NCI-H187 (cell line): ENCODE results near the gene GLT6D1.

Experiments
- DNase-seq, 2 experiments: peaks; one replicate each; lab custom pipeline; 2025; lab: John Stamatoyannopoulos, UW

The GLT6D1 gene

DNA sequence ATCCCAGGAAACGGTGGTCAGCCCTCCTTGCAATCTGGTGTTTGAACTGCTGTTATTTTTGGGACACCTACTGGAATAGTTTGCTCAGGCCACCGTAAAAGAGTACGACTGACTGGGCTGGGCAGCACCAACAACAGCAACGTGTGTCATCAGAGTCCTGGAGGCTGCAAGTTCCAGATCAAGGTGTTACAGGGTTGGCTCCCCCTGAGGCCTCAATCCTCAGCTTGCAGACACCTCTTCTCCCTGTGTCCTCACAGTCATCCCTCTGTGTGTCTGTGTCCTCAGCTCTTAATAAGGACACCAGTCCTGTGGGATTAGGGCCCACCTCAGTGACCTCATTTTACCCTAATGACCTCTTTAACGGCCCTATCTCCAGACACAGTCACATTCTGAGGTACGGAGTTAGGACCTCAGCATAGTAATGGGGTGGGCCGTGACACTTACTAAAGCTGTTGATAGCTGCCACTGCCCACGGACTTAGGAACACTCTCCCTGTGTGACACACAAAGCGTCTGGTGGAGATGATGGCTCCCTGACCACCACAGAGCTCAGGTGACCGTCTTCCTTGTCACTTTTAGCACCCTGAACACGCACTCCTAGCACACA lies 16.8 kb downstream of the GLT6D1 start:
- DNase-seq: no peak

GRCh38 chr9:135620558-135620957 lies 18.8 kb downstream of the GLT6D1 start:
- no peak for DNase-seq

GRCh38 chr9:135619599-135619886 lies 19.8 kb downstream of the GLT6D1 start:
- DNase-seq: no peak

DNA sequence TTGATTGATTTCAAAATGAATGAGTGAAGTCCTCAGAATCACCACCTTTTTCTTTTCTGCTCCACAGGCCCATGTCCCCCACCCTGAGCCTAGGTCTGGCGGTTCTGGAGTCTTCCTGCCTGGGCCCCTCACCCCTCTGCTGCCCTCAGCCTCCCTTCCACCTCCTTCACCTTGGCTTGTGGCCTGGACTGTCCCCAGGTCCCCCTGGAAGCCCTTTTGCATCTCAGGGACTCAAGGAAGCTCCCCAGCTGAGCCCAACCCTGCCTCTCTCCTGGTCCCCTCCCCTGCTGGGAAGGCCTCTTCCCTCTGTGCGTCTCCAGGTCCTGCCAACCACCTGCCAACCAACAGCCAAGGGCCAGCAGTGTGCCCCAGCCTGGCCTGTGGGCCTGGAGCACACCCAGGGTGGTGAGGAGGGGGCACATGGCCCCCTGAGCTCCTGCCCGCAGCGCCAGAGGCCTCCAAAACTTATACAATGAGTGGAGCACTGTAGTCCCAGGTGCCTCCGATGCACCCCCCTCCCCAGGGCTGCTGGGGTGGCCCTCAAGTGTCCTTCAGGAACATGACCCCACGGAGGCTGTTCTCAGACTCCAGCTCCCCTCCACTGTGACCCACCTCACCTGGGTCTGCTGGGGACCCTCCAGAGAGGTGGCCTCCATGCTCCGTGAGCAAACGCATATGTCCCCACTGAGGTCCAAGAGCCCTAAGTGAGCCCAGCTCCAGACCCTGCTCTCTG lies 20.3 kb downstream of the GLT6D1 start:
- DNase-seq: no peak

DNA sequence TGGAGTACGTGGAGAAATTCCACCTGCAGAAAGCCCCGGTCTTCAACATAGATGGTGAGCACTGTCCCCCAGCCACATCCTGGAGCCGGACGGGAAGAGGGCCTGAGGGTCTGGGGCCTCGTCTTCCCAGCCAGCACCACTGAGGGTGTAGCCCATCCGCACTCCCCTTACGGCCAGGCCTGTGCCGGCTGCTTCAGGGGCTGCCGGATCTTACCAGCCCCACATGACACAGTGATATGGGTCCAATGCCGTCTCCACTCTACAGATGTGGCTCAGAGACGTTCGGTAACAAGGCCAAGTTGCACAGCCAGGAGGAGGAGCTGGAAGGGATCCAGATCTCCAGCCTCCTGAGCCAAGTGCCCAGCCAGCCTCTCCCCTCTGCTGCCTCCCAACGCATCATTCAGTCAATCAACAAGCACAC lies 21.3 kb downstream of the GLT6D1 start:
- DNase-seq: no peak

DNA sequence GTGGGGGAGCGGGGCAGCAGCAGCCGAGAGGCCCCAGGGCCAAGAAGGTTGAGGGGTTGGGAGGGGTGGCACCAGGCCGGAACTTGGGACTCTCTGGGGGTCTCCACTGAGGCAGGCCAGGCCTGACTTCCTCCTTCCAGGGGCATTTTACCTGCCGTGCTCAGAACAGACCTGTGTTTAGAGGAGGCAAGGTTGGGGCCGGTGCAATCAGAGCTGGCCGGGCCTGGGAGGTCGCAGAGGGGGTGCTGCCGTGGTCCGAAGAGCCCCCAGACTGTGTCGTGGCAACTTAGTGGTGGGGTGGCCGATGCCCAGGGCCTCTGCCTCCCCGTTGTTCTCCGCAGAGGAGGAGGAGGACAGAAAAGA lies 21.8 kb downstream of the GLT6D1 start:
- DNase-seq: no peak

DNA sequence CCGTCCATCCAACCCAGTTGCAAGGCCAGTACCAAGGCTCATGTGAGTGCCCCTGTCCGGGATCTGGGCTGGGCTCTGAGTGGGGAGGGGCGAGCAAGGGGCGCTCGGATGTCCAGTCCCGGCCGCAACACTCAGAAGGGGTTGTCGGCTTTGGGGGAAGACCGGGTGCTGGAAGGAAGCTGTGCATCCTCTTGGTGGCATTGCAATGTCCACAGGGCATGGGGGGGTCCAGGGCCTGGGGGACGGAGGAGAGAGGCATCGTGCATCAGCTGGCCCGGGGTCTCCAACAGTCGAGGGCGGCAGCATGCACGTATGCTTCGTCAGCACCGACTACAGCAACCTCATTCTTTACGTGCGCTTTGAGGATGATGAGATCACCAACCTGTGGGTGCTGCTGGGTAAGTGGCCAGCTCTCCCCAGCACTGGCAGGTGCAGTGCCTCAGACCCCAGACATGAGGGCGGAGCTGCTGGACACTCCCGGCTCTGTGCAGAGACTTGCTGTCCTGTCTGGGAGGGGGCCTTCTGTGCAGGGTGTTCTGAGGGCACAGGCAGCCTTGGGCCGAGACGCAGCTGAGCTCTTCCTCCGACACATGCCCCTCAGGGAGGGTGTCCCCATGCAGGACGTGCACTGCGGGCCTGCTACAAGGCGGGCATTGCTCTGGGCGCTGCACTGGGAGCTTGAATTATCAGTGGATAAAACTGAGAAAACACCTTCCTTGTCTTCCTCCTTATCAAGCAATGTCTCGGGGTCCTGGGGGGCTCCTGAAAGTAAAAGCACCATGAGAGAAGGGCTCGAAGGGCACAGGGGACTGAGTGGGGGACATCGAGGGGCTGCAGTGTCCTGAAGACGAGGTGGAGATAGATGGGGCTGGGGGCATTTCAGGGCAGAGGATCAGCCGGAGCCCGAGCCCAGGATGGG lies 22.5 kb downstream of the GLT6D1 start:
- no peak for DNase-seq

- no peak for DNase-seq
These were observed 23.4 kb downstream of the GLT6D1 start for GRCh38 chr9:135615666-135616618.

DNA sequence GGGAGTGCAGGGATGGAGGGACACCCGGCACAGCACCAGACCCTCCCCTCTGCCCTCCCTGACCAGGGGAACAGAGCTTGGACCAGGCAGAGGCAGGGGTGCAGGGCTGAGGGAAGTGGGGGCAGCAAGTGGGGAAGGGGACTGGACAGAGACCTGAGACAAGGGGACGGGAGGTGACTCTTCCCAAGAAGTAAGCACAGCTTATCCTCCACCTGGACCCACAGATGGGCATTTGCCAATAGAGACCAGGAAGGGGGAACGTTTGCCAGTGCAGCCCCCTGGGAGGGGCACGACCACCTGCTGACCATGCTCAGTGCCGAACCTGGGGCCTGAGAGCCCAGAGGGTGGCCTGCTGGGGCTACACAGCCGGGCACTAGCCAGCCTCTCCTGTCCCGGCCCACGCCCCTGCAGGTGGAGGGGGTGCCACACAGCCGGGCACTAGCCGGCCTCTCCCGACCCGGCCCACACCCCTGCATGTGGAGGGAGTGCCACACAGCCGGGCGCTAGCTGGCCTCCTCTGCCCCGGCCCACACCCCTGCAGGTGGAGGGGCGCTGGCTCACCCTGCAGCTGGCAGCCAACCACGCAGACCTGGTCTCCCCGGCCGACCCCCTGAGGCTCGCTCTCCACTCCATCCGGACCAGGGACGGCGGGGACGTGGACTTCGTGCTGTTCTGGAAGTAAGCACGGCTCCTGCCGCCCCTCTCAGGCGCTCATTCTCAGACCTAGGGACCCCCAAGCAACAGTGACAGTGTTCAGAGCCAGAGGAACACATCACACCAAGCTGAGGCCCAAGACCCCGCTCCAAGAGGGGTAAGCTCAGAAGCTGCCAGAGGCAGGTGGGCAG lies 24.3 kb downstream of the GLT6D1 start:
- DNase-seq: no peak

GRCh38 chr9:135613946-135614805 lies 25.2 kb downstream of the GLT6D1 start:
- no peak for DNase-seq

GRCh38 chr9:135612981-135613910 lies 26.1 kb downstream of the GLT6D1 start:
- no peak for DNase-seq

GRCh38 chr9:135612437-135612836 lies 26.9 kb downstream of the GLT6D1 start:
- DNase-seq: no peak

DNA sequence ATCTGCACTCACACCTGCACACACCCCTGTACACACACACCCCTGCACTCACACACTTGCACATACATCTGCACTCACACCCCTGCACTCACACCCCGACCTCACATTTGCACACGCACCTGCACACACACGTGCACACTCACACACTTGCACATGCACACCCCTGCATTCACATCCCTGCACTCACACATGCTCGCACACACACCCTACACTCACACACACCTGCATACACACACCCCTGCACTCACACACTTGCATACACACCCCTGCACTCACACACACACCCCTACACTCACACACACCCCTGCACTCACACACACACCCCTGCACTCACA lies 27.5 kb downstream of the GLT6D1 start:
- DNase-seq: no peak

- DNase-seq: no peak
These were observed 28.0 kb downstream of the GLT6D1 start for GRCh38 chr9:135611142-135611874.

DNA sequence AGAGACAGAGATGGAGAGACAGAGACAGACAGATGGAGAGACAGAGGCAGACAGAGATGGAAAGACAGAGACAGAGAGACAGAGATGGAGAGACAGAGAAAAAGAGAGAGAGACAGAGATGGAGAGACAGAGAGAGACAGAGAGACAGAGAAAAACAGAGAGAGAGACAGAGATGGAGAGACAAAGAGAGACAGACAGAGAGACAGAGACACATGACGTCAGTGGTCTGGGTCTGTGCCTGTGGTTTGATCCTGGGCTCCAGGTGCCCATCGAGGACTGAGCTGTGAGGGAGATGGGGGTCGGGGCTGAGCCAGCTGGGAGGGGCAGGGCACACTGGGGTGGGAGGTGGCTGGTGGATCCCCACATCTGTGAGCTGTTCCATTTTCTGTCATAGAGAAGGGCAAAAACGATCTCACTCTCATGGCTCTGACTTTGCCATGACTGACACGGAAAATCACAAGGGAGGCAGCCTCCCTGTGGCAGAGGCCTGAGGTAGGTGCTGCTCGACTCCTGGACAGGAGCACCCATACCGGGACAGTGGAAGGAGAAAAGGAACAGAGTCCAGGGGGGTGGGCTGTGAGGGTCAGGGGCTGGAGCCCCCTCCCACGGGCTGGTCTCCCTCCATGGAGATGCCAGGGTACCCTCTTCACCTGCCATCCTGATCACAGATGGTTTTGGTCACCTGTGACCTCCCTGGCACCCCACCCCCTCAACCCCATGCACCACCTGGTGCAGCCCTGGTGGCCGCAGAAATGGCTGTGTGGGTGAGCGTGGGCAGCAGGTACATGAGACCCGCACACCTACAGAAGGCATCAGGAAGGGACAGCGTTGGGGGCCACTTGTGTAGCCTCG lies 28.8 kb downstream of the GLT6D1 start:
- DNase-seq: no peak

- no peak for DNase-seq
These were observed 29.9 kb downstream of the GLT6D1 start for GRCh38 chr9:135609366-135609955.

DNA sequence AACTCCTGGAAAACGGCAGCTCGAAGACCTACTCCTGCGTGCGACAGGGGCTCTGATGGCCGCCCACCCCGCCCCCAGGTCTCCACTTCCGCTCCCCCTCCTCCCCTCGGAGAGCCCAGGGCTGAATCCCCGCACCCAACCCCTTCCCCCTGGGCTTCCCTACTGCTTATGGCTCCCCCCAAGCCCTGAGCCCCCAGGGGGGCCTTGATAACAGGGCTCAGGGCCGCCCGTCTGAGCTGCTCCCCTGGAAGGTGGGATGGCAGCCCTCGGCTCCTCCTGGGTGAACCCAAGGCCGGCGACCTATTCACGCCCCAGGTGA lies 30.4 kb downstream of the GLT6D1 start:
- DNase-seq: no peak
